ENCODE data around the gene ZNF578. TPM values are rescaled to one million over a fixed set of nuclear protein-coding genes. Genes with fewer than 3 reads are reported as not detected.
"Not testable (repeated sequence)": the region's sequence is repeated elsewhere in the genome, so short reads cannot be mapped to it uniquely, and the experiment has no call there.

Gene ZNF578
- polyA plus RNA-seq, 12 donors = 2.3 to 5.4 (median 3.1) TPM; not detected in 2

DNA sequence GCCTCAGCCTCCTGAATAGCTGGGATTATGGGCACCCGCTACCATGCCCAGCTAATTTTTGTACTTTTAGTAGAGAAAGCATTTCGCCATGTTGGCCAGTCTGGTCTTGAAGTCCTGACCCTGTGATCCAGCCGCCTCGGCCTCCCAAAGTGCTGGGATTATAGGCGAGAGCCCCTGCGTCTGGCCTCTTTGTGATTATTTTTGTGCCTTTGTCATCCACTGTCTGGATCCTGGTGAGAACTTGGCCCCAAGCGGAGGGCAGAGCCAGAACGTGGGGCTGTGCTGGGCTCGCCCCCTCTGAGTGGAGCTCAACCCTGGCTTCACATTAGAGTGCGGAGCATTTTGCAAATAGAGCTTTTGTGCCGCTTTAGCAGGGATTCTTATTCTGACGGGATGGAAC lies 47.6 kb downstream of the ZNF578 start:
- not testable (repeated sequence) for DNase-seq

DNA sequence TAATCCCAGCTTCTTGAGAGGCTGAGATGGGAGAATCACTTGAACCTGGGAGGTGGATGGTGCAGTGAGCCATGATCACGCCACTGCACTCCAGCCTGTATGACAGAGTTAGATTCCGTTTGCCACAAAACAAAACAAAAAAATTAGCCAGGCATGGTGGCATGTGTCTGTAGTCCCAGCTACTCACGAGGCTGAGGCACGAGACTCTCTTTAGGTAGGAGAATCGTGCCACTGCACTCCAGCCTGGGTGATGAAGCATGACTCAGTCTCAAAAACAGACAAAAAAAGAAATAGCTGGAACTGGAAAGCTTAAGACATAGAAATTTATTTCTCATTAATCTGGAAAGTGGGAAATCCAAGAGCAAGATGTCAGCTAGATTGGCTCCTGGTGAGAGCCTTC lies 53.9 kb downstream of the ZNF578 start:
- DNase-seq = no peak

DNA sequence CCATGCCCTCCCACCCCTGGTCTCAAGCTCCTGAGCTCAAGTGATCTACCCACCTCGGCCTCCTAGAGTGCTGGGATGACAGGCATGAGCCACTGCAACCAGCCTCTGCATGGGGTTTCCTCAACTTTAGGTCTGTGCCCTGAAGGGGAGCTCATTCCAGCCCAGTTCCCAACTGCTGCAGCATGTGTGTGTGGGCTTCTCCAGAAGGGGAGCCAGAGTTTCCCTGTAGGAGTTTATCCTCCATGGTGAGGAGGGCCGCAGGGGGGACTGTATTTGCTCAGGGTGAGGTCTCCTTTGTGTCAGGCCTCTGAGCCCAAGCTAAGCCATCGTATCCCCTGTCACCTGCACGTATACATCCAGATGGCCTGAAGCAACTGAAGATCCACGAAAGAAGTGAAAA lies 62.8 kb downstream of the ZNF578 start:
- no peak for DNase-seq

DNA sequence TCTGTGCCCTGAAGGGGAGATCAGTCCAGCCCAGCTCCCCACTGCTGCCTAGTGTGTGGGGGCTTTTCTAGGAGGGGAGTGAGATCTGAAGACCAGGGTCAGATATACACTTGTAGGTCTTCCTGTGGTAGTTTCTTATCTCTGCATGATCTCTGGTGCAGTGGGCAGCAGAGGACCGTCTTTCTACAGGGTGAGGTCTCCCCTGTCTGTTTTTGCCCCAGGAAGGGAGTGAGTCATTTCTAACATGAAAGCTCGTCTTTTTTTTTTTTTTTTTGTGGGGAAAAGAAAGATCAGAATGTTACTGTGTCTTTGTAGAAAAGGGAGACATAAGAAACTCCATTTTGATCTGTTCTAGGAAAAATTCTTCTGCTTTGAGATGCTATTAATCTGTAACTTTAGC lies 65.3 kb downstream of the ZNF578 start:
- no peak for DNase-seq

DNA sequence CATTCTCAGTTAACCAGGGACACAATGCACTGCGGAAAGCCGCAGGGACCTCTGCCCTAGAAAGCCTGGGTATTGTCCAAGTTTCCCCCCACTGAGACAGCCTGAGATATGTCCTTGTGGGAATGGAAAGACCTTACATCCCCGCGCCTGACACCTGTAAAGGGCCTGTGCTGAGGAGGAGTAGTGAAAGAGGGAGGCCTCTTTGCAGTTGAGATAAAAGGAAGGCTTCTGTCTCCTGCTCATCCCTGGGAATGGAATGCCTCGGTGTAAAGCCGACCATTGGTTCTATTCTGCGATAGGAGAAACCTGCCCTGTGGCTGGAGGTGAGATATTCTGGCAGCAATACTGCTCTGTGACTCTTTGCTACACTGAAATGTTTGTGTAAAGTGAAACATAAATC lies 65.8 kb downstream of the ZNF578 start:
- not testable (repeated sequence) for DNase-seq

DNA sequence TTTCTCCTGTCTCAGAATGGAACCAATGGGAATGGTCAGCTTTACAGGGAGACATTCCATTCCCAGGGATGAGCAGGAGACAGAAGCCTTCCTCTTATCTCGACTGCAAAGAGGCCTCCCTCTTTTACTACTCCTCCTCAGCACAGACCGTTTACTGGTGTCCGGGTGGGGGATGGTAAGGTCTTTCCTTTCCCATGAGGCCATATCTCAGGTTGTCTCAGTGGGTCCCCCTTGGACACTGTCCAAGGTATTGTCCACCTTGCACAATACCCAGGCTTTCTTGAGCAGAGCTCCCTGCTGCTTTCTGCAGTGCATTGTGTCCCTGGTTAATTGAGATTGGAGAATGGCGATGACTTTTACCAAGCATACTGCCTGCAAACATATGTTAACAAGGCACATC lies 66.7 kb downstream of the ZNF578 start:
- DNase-seq = no peak

DNA sequence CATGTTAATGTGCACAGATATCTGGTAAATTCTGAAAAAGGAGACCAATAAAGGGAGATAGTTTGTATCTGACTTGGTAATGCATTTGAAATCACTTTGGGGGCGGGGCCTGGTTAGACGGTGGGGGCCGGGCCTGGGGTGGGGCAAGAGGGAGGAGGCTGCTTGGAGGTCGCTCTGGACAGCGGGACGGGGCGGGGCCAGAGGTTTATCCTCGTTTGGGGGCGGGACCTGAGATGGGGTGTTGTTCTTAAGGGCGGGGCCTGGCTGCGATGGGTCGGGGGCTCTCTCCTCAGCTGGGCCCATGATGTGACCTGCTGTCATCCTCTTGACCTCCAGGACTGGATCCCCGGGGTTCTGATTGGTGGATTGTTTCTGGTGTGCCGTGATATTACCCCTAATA lies 69.2 kb downstream of the ZNF578 start:
- no peak for DNase-seq

DNA sequence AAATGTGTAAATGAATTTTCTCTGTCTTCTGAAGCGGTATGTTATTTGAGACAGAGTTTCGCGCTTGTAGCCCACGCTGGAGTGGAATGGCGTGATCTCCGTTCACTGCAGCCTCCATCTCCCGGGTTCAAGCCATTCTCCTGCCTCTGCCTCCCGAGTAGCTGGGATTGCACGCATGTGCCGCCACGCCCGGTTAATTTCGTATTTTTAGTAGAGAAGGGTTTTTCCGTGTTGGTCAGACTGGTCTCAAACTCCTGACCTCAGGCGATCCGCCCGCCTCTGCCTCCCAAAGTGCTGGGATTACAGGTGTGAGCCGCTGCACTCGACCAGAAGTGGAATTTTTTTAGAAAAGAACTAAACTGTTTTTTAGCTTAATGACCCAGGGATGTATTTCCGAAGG lies 70.7 kb downstream of the ZNF578 start:
- DNase-seq = no peak

DNA sequence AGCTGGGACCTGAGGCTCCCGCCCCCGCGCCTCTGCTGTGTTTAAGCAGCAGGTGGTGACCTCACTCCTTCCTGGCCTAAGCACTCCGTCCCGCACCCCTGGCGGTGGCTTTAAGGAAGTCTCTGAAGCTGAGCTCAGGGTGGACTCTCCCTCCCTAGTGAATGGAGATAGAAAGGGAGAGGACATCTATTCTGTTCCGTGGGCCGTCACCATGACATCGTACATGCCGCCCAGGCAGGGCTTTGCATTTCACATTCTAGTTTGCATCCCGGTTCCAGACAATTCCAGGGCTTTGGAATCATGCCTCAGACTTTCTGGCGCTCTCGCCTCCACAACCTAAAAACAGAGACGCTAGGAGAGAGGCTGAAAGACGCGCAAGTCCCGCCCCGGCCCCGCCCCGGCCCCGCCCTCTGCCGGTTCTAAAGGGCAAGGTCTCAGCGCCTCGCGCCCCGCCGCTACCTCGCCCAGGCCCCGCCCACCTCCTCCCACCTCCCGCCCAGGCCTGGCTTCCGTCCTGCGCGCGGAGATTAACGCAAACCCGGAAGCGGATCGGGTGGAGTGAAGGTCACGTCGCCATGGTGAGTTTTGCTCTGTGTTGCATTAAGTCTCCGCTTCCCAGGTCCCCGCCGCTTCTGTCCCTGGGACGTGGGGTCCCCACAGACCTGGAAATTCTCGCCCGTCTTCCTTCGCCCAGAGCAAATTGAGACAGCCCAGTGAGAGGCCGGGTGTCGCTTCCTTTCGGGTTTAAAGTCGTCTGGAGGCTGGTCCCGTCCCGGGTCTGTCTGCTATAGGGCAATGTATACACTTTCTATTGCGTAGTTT lies 74.0 kb downstream of the ZNF578 start, which contains the start of gene ZNF808:
Gene ZNF808, plus strand, starts transcription at position 535 of the 822 bp plus-strand sequence. CDS start 15,617 bp downstream, outside the sequence.
- peak; percentile 90 for DNase-seq

DNA sequence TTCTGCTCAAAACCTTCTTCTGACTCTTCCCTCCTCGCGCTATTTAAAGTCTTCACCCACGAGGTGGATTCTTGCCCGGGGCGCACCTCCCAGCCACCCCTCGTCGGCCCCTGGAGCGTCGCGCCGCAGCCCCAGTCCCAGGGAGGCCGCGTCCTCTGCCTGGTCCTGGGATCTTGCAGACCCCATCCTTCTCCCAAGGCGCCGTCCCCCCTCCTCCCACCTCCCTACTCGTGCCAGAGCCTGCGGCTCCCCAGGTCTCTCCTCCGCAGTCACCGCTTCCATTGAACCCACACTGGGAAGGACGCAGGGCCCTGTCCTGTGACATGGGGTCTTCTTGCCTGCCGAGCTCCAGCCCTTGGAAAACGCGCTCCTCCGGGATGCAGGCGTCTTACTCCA lies 74.6 kb downstream of the ZNF578 start:
- no peak for DNase-seq

DNA sequence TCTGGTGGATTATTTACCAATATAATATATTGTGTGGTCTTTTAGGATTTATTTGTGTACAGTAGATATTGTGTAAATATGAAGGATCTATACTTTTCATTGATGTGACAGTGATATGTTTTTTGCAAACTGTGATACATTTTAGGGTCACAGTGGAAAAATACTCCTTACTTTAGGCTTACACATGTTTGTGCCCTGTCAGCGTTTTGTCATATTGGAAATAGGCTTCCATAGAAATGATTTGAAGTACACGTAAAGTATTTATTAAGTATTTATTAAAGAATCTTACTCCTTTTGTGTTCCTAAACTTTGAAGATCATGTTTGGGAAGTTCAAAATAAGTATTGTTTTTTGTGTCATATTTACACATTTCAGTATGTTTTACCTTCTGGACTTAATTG lies 79.1 kb downstream of the ZNF578 start:
- DNase-seq = no peak

DNA sequence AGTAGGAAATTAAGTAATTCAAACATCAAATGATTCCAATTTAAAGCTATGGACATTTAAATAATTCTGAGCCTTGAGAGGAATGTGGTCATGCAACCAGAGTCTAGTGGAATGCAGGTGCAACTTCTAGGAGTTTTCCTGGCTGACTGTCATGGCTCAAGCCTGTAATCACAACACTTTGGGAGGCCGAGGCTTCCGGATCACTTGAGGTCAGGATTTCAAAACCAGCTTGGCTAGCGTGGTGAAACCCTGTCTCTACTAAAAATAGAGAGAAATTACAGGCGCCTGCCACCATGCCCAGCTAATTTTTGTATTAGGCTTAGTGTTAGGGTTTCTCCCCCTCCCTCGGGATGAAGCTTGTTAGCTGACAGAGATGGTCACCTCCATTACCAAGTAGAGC lies 80.5 kb downstream of the ZNF578 start:
- DNase-seq = no peak

DNA sequence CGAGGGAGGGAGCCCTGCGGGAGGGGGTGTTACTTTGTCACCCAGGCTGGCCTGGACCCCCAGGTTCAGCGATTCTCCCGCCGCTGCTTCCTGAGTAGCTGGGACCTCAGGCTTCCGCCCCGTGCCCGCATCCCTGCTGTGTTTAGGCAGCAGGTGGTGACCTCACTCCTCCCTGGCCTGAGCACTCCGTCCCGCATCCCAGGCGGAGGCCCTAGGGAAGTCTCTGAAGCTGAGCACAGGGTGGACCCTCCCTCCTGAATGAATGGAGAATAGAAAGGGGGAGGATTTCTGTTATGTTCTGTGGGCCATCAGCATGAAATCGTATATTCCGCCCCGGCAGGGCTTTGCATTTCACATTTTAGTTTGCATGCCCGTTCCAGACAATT lies 82.0 kb downstream of the ZNF578 start:
- not testable (repeated sequence) for DNase-seq

DNA sequence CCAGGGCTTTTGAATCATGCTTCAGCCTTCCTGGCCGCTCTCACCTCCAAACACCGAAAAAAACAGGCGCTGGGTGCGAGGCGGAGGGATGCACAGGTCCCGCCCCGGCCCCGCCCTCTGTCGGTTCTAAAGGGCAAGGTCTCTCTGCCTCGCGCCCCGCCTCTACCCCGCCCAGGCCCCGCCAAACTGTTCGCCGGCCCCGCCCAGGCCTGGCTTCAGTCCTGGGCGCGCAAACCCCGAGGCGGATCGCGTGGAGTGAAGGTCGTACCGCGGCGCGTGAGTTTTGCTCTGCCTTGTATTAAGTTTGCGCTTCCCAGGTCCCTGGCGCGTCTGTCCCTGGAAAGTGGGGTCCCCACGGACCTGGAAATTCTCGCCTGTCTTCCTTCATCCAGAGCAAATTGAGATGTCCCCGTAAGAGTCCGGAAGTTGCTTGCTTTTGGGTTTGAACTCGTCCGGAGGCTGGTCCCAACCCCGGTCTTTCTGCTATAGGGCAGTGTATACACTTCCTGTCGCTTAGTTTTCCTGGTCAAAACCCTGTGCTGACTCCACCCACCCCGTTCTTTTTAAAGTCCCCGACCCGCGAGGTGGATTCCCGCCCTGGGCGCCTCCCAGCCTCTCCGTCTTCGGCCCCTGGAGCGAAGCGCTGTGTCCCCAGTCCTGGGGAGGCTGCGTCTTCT lies 82.6 kb downstream of the ZNF578 start:
- DNase-seq = peak; percentile 83

DNA sequence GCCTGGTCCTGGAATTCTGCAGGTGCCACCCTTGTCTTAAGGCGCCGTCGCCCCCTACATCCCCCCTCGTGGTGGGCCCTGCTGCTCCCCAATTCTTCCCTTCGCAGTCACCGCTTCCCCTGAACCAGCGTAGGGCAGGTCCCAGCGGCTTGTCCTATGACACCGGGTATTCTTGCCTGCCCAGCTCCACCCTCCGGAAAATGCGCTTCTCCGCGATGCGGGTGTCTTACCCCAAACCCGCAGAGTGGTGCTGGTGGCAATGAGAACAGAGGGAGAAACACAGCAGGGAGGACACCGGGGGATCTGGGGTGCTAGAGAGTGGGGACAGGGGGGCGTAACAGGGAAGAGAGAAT lies 83.1 kb downstream of the ZNF578 start:
- DNase-seq = no peak

DNA sequence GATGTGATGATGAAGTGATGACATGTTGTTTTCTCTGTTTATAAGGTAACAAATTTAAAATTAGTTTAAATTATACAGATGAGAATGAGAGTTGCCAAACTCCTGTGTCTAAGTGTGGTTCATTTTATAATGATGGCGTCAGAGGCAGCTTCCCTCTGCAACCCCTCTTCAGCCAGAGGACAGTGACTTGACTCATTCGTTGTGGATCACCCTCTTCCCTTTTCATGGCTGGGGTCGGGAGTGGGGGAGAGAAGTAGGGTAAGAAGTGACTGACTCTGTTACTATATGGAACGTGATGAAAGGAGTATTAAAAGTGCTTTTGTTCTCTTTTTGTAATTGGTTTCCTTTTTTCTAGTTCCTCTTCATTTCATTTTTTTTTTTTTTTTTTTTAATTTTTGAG lies 85.5 kb downstream of the ZNF578 start:
- not testable (repeated sequence) for DNase-seq

DNA sequence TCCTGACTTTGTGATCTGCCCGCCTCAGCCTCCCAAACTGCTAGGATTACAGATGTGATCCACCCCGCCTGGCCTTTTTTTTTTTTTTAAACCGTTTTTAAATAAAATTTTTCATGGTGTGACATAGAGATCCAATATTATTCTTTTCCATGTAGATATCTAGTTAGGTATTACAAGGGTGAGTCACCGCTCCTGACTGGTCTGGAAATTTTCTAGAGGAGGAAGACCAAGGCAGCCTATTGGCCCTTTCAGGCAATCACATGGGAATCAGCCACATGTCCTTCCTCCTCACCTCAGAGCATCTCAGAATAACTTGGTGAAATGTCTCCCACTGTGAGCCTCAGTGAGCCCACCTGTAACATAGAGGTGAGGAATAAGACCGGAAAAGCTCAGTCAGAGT lies 87.8 kb downstream of the ZNF578 start:
- not testable (repeated sequence) for DNase-seq

DNA sequence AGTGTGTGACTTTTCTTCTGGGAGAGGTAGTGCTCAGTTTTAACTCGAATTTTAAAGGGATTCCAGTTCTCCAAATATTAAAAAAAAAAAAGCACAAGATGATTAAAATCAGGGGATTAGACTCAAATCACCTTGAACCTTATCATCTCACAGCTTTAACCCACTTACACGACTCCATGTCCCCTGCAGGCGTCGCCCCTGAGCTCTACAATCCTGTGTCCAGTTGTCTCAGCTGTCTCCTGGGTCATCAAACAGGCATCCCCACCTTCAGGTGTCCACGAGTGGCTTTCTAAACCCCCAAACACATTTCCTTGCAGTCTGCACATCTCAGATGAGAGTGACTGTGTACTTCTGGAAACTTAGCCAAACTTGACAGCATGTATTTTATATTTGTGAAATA lies 88.3 kb downstream of the ZNF578 start:
- no peak for DNase-seq

DNA sequence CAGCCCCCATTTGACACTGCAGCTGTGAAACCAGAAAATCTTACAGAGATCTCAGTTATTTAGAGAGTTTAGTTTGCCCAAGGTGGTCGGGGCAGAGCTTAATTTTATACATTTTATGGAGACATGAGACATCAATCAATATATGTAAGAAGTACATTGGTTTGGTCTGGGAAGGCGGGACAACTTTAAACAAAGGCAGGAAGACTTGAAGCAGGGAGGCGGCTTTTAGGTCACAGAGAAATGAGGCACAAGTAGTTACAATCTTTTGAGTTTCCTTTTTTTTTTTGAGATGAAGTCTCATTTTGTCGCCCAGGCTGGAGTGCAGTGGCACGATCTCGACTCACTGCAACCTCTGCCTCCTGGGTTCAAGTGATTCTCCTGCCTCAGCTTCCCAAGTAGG lies 89.2 kb downstream of the ZNF578 start:
- DNase-seq = not testable (repeated sequence)

DNA sequence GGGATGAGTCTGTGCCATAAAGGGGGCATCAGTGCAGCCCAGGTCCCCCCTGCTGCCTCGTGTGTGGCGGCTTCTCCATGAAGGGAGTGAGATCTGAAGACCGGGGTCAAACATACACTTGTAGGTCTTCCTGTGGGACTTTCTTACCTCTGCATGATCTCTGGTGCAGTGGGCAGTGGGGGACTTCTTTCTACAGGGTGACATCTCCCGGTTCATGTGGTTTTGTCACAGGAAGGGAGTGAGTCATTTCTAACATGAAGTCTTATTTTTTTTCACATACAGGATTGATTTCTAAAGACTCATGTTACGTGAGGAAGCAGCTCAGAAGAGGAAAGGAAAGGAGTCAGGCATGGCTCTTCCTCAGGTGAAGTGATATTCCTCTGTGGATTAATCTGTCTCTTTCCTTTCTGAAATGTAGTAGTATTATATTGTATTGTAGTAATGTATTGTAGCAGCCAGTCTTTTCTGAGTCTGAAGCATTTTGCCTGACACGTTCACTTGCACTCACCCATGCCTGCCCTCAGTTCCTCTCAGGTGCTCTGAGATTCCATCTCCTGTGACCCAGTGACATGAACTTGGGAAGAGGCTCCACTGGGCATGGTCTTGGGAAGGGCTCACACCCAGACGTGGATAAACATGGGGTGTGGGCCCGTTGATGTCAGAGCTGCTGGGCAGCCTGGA lies 89.8 kb downstream of the ZNF578 start:
- DNase-seq = no peak

DNA sequence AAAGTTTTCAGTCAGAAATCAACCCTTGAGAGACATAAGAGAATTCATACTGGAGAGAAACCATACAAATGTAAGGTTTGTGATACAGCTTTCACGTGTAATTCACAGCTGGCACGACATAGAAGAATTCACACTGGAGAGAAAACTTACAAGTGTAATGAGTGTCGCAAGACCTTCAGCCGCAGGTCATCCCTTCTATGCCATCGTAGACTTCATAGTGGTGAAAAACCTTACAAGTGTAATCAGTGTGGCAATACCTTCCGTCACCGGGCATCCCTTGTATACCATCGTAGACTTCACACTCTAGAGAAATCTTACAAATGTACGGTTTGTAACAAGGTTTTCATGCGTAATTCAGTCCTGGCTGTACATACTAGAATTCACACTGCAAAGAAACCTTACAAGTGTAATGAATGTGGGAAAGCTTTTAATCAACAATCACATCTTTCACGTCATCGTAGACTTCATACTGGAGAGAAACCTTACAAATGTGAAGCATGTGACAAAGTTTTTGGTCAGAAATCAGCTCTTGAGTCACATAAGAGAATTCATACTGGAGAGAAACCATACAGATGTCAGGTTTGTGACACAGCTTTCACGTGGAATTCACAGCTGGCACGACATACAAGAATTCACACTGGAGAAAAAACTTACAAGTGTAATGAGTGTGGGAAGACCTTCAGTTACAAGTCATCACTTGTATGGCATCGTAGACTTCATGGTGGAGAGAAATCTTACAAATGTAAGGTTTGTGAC lies 101.0 kb downstream of the ZNF578 start:
- DNase-seq = no peak
